ENCODE measurements around the gene CDX4. TPM values are rescaled to one million over a fixed set of nuclear protein-coding genes. Genes with fewer than 3 reads are reported as not detected.

The CDX4 gene
- total and polyA plus RNA-seq, 8 donors: not detected

DNA sequence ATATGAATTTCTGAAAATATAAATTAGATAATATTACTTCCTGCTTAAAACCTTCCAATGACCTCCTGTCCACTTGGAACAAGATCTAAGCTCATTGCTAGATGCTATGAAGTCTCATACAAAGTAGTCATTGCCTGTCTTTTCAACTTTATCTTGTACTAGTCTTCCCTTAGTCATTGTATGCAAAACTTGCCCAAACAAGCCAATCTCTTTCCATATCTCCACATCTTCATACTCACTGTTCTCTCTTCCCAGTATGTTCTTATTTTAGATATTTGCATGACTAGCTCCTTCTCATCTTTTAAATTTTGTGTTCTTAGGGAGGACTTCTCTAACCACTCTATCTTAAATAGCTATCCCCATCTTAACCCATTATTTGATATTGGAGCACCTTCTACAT lies 33.9 kb upstream of the CDX4 start:
- DNase-seq: no peak
- no peaks in the 10 kb centered on the region for H3K36me3 ChIP-seq
- H3K4me1 ChIP-seq: no peaks in the 10 kb centered on the region
- no peaks in the 10 kb centered on the region for H3K27me3 ChIP-seq
- ATAC-seq: no peak
- H3K4me3 ChIP-seq: no peak overlapping the region
- no peaks in the 10 kb centered on the region for H3K9me3 ChIP-seq
- no peak for TF ChIP-seq CTCF (IDR thresholded peaks at IDR 0.05)
- FAIRE-seq: no peak
- no peak overlapping the region for H3K27ac ChIP-seq
- intact Hi-C loops (cut with DNase I): no loop called here

GRCh38 chrX:73447311-73447794 lies 500 bp downstream of the CDX4 start:
- intact Hi-C loops (cut with DNase I): no loop called here
- Histone ChIP-seq H3K36me3 (no peaks in the 10 kb centered on the region), H3K9me3 (no peaks in the 10 kb centered on the region), H3K4me3 (no peak overlapping the region), H3K27me3 (peaks cover 0 to 46% (median 2%) of the 10 kb centered on the region in 4 donors), H3K4me1 (no peaks in the 10 kb centered on the region), H3K27ac (no peak overlapping the region)
- WGBS, 2 donors: 13 to 37% methylated on average over 34 of the region's 34 CpGs
- ATAC-seq (no peak), DNase-seq (peak in 1 of 6 donors; percentile 57), FAIRE-seq (no peak)
- TF ChIP-seq CTCF (IDR thresholded peaks at IDR 0.05): no peak

DNA sequence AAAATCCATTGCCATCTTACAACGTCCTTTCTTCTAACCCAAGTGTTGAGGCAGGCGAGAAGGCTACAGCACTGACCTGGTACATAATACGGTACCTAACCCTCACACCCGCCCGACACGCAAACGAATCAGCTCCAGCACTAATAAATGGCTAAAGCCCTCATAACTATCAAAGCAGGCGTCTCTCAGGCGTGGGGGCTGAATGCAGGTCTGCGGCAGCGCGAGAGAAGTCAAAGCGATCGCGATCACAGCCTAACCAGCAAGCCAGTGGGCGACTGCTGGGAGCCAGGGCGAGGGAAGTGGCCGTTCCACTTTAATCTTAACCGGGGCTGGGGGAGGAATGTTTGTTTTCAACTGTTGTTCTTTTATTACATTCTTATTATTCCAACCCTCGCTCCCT lies 1.5 kb downstream of the CDX4 start:
- Histone ChIP-seq H3K27me3 (peaks cover 0 to 53% (median 2%) of the 10 kb centered on the region in 4 donors), H3K36me3 (no peaks in the 10 kb centered on the region), H3K27ac (no peak overlapping the region), H3K4me3 (peak overlapping the region in 1 of 4 donors; percentile 10), H3K9me3 (no peaks in the 10 kb centered on the region), H3K4me1 (no peaks in the 10 kb centered on the region)
- FAIRE-seq (no peak), ATAC-seq (no peak), DNase-seq (peak in 1 of 6 donors; percentile 31)
- intact Hi-C loops (cut with DNase I): no loop called here
- TF ChIP-seq CTCF (IDR thresholded peaks at IDR 0.05): no peak
- 5 to 32% methylated on average over 20 of the region's 20 CpGs for WGBS, 2 donors

GRCh38 chrX:73455171-73455570 lies 8.3 kb downstream of the CDX4 start:
- Histone ChIP-seq H3K9me3 (no peaks in the 10 kb centered on the region), H3K4me3 (no peak overlapping the region), H3K27me3 (peaks cover 0 to 23% (median 0%) of the 10 kb centered on the region in 4 donors), H3K36me3 (no peaks in the 10 kb centered on the region), H3K27ac (no peak overlapping the region), H3K4me1 (no peaks in the 10 kb centered on the region)
- FAIRE-seq (no peak), DNase-seq (no peak), ATAC-seq (no peak)
- 0% methylated on average over 1 of the region's 1 CpG for WGBS, 2 donors
- TF ChIP-seq CTCF (IDR thresholded peaks at IDR 0.05): no peak
- intact Hi-C loops (cut with DNase I): no loop called here

- TF ChIP-seq CTCF (IDR thresholded peaks at IDR 0.05): no peak
- Histone ChIP-seq H3K4me1 (no peaks in the 10 kb centered on the region), H3K27me3 (peaks cover 0 to 8% (median 0%) of the 10 kb centered on the region in 4 donors), H3K36me3 (no peaks in the 10 kb centered on the region), H3K9me3 (no peaks in the 10 kb centered on the region), H3K27ac (no peak overlapping the region), H3K4me3 (no peak overlapping the region)
- no peak for DNase-seq
- intact Hi-C loops (cut with DNase I): no loop called here
- no peak for ATAC-seq
- no peak for FAIRE-seq
These were observed 10.5 kb downstream of the CDX4 start for GRCh38 chrX:73457306-73457705.
